H1 (cell line): ENCODE results near the gene NR2F2. TPM values are rescaled to one million over a fixed set of nuclear protein-coding genes. Genes with fewer than 3 reads are reported as not detected.

Experiments
- ATF3 ChIP-seq: IDR thresholded peaks from 2 replicates; pipeline ENCODE4 v1.6.1; 2011; ENCODE audit warnings: low read depth, mild to moderate bottlenecking, low read length; ENCODE audit not compliant: insufficient read depth
- CBX5 ChIP-seq: fragments of 300-800, 300-1000 bp; sonication (generic); IDR thresholded peaks from 2 replicates; pipeline ENCODE4 v1.7.1; 2016; ENCODE audit warnings: antibody characterized with exemption, low read length, low read depth
- CEBPB ChIP-seq: IDR thresholded peaks from 2 replicates; pipeline ENCODE4 v1.6.1; 2012; ENCODE audit warnings: low read depth, low read length
- FOSL1 ChIP-seq: IDR thresholded peaks from 2 replicates; pipeline ENCODE4 v1.6.1; 2011; ENCODE audit warnings: mild to moderate bottlenecking, low read depth, low read length, moderate library complexity; ENCODE audit not compliant: insufficient read depth
- POLR2A ChIP-seq, 2 experiments: IDR thresholded peaks; 1 replicate in 1 of 2; 2 replicates in 1 of 2; pipeline ENCODE4 v1.6.1; 2011; ENCODE audit warnings: low read depth in 2 of 2, low read length in 2 of 2, mild to moderate bottlenecking in 2 of 2; ENCODE audit errors: control extremely low read depth in 1 of 2
- TAF1 ChIP-seq: IDR thresholded peaks from 2 replicates; pipeline ENCODE4 v1.6.1; 2011; ENCODE audit warnings: mild to moderate bottlenecking, low read depth, low read length
- polyA plus RNA-seq, 7 experiments: library from polyadenylated mRNA; depleted of rRNA in 3 of 7; stranded (reverse) in 5 of 7; unstranded in 2 of 7; fragments of >200 nt in 5 of 7; fragments of 200-250 nt in 2 of 7; gene quantifications; 1 replicate in 5 of 7; 2 replicates in 1 of 7; 4 replicates in 1 of 7; pipeline versions ENCODE4 v1.2.1 to v1.2.3, GENCODE V29; 2011 to 2013; ENCODE audit warnings: missing spikeins in 2 of 7, mixed read lengths in 2 of 7
- total RNA-seq: library from RNA; stranded (reverse); fragmentation: NEBNext Ultra II Directional; extraction: Animal tissue kit (Norgen Biotek cat#: 25700); gene quantifications from 2 replicates; pipeline ENCODE4 v1.2.1, GENCODE V29; 2021

Gene NR2F2
- total and polyA plus RNA-seq, 2 of the 8 experiments (the other 6 are each of a cell fraction or from before 2014, with no cell fraction given), result 0.03 TPM; not detected in 1

GRCh38 chr15:96334705-96335410 is 4.4 kb downstream of the NR2F2 start (continued):
- no peak for TF ChIP-seq POLR2A (IDR thresholded peaks at IDR 0.05; ENCODE audit: control extremely low read depth in 1 of 2, low read depth in 2 of 2, low read length in 2 of 2)
- TF ChIP-seq CBX5, result no peak
- TF ChIP-seq FOSL1, result no peak
- no peak for TF ChIP-seq ATF3
- no peak for TF ChIP-seq CEBPB
- TF ChIP-seq TAF1, result no peak
